IMR-90 (cell line): ENCODE data around the gene PAXX. TPM values are rescaled to one million over a fixed set of nuclear protein-coding genes. Genes with fewer than 3 reads are reported as not detected.

Source experiments
- ATAC-seq: fragments of 200-7000 bp; cut with Tn5 transposase; 2 replicates; pipeline ENCODE4 v1.9.1; 2020; ENCODE audit warnings: low read depth, mild to moderate bottlenecking, moderate library complexity
- BruUV-seq: library from RNA; stranded (reverse); fragments of 400-500 nt; replicated peaks from 2 replicates; lab custom pipeline; 2021; lab: Mats Ljungman, UMichigan
- CTCF ChIA-PET: fragments of 300-600 bp; formaldehyde crosslinking; extraction: SDS; loops from one replicate; lab custom pipeline; 2021; ENCODE audit warnings: antibody characterized with exemption; lab: Yijun Ruan, JAX
- POLR2A ChIA-PET: fragments of 300-600 bp; sonication (Branson Sonifier 250); formaldehyde crosslinking; loops from one replicate; lab custom pipeline; 2022; ENCODE audit warnings: antibody characterized with exemption; ENCODE audit not compliant: unreplicated experiment; lab: Charles Lee
- DNase-seq: peaks from one replicate; pipeline ENCODE4 v3.0.0; 2013
- H2AFZ ChIP-seq: replicated peaks from 2 replicates; pipeline ENCODE3; 2013; ENCODE audit warnings: low read length, mild to moderate bottlenecking; ENCODE audit not compliant: poor library complexity
- H2AK5ac ChIP-seq: 2 replicates; pipeline ENCODE4 v1.6.1; 2013; ENCODE audit warnings: low read depth, low read length, inconsistent platforms
- H2AK9ac ChIP-seq: replicated peaks from 2 replicates; pipeline ENCODE3; 2013; ENCODE audit warnings: mild to moderate bottlenecking, low read depth, low read length, moderate library complexity; ENCODE audit not compliant: poor library complexity
- H2BK120ac ChIP-seq: 2 replicates; pipeline ENCODE4 v1.6.1; 2013; ENCODE audit warnings: low read depth, low read length, inconsistent platforms
- H2BK15ac ChIP-seq: 3 replicates; pipeline ENCODE4 v1.6.1; 2013; ENCODE audit warnings: low read depth, low read length, inconsistent platforms
- H2BK20ac ChIP-seq: 2 replicates; pipeline ENCODE4 v1.6.1; 2013; ENCODE audit warnings: low read depth, mild to moderate bottlenecking, inconsistent platforms, low read length, moderate library complexity
- H2BK5ac ChIP-seq: 2 replicates; pipeline ENCODE4 v1.6.1; 2013; ENCODE audit warnings: mild to moderate bottlenecking, low read depth, low read length, inconsistent platforms; ENCODE audit not compliant: poor library complexity, severe bottlenecking
- H3K14ac ChIP-seq: replicated peaks from 2 replicates; pipeline ENCODE4 v1.6.1; 2013; ENCODE audit warnings: low read depth, low read length, inconsistent platforms
- H3K18ac ChIP-seq: 2 replicates; pipeline ENCODE4 v1.6.1; 2013; ENCODE audit warnings: low read depth, low read length, control low read depth
- H3K23ac ChIP-seq: 2 replicates; pipeline ENCODE4 v1.6.1; 2013; ENCODE audit warnings: low read depth, low read length, inconsistent platforms
- H3K27ac ChIP-seq: 2 replicates; pipeline ENCODE4 v1.5.1; 2013; ENCODE audit warnings: mild to moderate bottlenecking, control low read depth, low read length; ENCODE audit not compliant: insufficient read depth
- H3K27me3 ChIP-seq: 2 replicates; pipeline ENCODE4 v1.6.1; 2013; ENCODE audit warnings: low read length; ENCODE audit not compliant: control insufficient read depth, insufficient read depth
- H3K36me3 ChIP-seq: 2 replicates; pipeline ENCODE4 v1.6.1; 2013; ENCODE audit warnings: low read length, mixed read lengths; ENCODE audit not compliant: control insufficient read depth, insufficient read depth
- H3K4ac ChIP-seq: 2 replicates; pipeline ENCODE4 v1.6.1; 2013; ENCODE audit warnings: low read depth, low read length, inconsistent platforms
- H3K4me1 ChIP-seq: 2 replicates; pipeline ENCODE4 v1.6.1; 2013; ENCODE audit warnings: low read length, mixed read lengths; ENCODE audit not compliant: control insufficient read depth, insufficient read depth
- H3K4me2 ChIP-seq: 2 replicates; pipeline ENCODE4 v1.6.1; 2013; ENCODE audit warnings: low read depth, mild to moderate bottlenecking, control low read depth, low read length, moderate library complexity
- H3K4me3 ChIP-seq: 2 replicates; pipeline ENCODE4 v1.5.1; 2013; ENCODE audit warnings: low read depth, mild to moderate bottlenecking, control low read depth, low read length, moderate library complexity; ENCODE audit not compliant: insufficient read depth
- H3K56ac ChIP-seq: 2 replicates; pipeline ENCODE4 v1.6.1; 2013; ENCODE audit warnings: low read length, inconsistent platforms; ENCODE audit not compliant: insufficient read depth; ENCODE audit errors: extremely low read depth
- H3K79me1 ChIP-seq, 2 experiments: 2 replicates each; pipeline ENCODE4 v1.6.1; 2013; ENCODE audit warnings: low read length in 2 of 2, inconsistent platforms in 1 of 2, low read depth in 1 of 2
- H3K9ac ChIP-seq: 2 replicates; pipeline ENCODE4 v1.6.1; 2013; ENCODE audit warnings: low read depth, low read length, control low read depth
- H3K9me1 ChIP-seq: 2 replicates; pipeline ENCODE4 v1.6.1; 2013; ENCODE audit warnings: low read length, inconsistent platforms; ENCODE audit not compliant: insufficient read depth
- H3K9me3 ChIP-seq: 2 replicates; pipeline ENCODE4 v1.6.1; 2013; ENCODE audit warnings: low read length; ENCODE audit not compliant: control insufficient read depth, insufficient read depth
- H4K20me1 ChIP-seq: 2 replicates; pipeline ENCODE4 v1.6.1; 2013; ENCODE audit warnings: low read length, inconsistent platforms; ENCODE audit not compliant: insufficient read depth
- H4K5ac ChIP-seq: 2 replicates; pipeline ENCODE4 v1.6.1; 2013; ENCODE audit warnings: mild to moderate bottlenecking, low read depth, low read length, control low read depth
- H4K8ac ChIP-seq, 2 experiments: 2 replicates each; pipeline ENCODE4 v1.6.1; 2013; ENCODE audit warnings: low read depth in 2 of 2, low read length in 2 of 2, control low read depth in 1 of 2, inconsistent platforms in 1 of 2
- H4K91ac ChIP-seq: 2 replicates; pipeline ENCODE4 v1.6.1; 2013; ENCODE audit warnings: low read depth, low read length, inconsistent platforms; ENCODE audit not compliant: insufficient read depth
- FOS ChIP-seq: fragments of 150-350 bp; IDR thresholded peaks from 2 replicates; pipeline ENCODE4 v1.6.1; 2016; ENCODE audit warnings: low read depth, low read length
- MAZ ChIP-seq: IDR thresholded peaks from 2 replicates; pipeline ENCODE4 v1.6.1; 2012; ENCODE audit warnings: low read depth, mild to moderate bottlenecking, low read length, improper control_type of control experiment, moderate library complexity, borderline replicate concordance
- POLR2A ChIP-seq: IDR thresholded peaks from 2 replicates; pipeline ENCODE4 v1.6.1; 2012; ENCODE audit warnings: mild to moderate bottlenecking, low read depth, low read length
- RAD21 ChIP-seq: IDR thresholded peaks from 2 replicates; pipeline ENCODE4 v1.6.1; 2012; ENCODE audit warnings: low read length, improper control_type of control experiment
- RFX5 ChIP-seq: IDR thresholded peaks from 2 replicates; pipeline ENCODE4 v1.8.0; 2012; ENCODE audit warnings: low read depth, mild to moderate bottlenecking, low read length, moderate library complexity
- SMC3 ChIP-seq: fragments of 150-350 bp; IDR thresholded peaks from 2 replicates; pipeline ENCODE4 v1.6.1; 2016; ENCODE audit warnings: low read depth, mild to moderate bottlenecking, antibody characterized with exemption, low read length, moderate library complexity
- WGBS, 2 experiments: methylation state at CpG; one replicate each; pipeline versions ENCODE4 v1.1.5 to v1.1.7; 2013; ENCODE audit warnings: missing lambda C conversion rate in 2 of 2; ENCODE audit not compliant: insufficient read length in 1 of 2; ENCODE audit errors: extremely low coverage in 2 of 2; 5-methylcytosine and 5-hydroxymethylcytosine counted together
- dilution Hi-C: fragments of 300-500 bp; cut with HindIII; formaldehyde crosslinking; loops from one replicate; pipeline ENCODE4 v1.14.3; 2018; ENCODE audit warnings: low sequenced_read_pairs; ENCODE audit not compliant: unreplicated experiment
- in situ Hi-C: fragments of 300-500 bp; cut with MboI; formaldehyde crosslinking; loops from 3 replicates; pipeline ENCODE4 v1.14.3; 2019; ENCODE audit warnings: low sequenced_read_pairs, inconsistent platforms, mixed read lengths
- intact Hi-C: fragments of 100-400 bp; cut with micrococcal nuclease; formaldehyde crosslinking; loops from 2 replicates; pipeline ENCODE4 v1.10.0; 2022
- polyA plus RNA-seq, 3 experiments: library from polyadenylated mRNA; depleted of rRNA; stranded (reverse); fragments of >200 nt; gene quantifications; 2 replicates each; pipeline ENCODE4 v1.2.3, GENCODE V29; 2012; ENCODE audit warnings: low replicate concordance in 1 of 3
- total RNA-seq: library from RNA; depleted of rRNA; stranded (reverse); fragments of >200 nt; gene quantifications from 2 replicates; pipeline ENCODE4 v1.2.3, GENCODE V29; 2012

Gene PAXX
- total and polyA plus RNA-seq, 2 of the 4 experiments (the other 2 are of a cell fraction), result 5.7 to 24.6 TPM

DNA sequence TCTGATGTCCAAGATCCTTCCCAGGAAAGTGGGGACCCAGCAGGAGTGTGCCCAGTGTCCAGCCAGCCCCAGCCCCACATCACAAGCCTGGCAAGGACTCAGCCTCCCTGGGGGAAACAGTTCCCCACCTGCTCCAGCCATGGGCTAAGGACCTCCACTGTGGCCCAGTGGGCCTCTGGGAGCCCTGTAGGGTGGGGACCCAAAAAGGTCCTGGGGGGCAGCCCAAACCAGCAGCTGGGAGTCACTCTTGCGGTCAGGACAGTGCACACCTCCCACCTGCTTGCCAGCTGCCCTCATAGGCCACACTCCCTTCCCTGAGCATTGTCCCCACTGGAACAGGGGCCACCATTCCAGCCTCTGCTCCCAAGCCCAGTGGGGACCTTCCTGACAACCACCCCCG is 34.2 kb downstream of the PAXX start:
- dilution Hi-C loops, result no loop called here
- H3K4me1 ChIP-seq, result peaks cover 5% of the 10 kb centered on the region
- no peak overlapping the region for H3K18ac ChIP-seq
- no peaks in the 10 kb centered on the region for H3K27me3 ChIP-seq
- 100% methylated on average over 1 of the region's 2 CpGs; no CpG with 5 or more reads in 1 of the 2 experiments for WGBS, 2 experiments
- H3K4ac ChIP-seq, result no peak overlapping the region
- no peaks in the 10 kb centered on the region; the same call in 1 of the 2 replicates for H4K20me1 ChIP-seq
- peaks cover 4% of the 10 kb centered on the region; the same call in 1 of the 2 replicates for H3K9me1 ChIP-seq
- no peak overlapping the region for H4K91ac ChIP-seq
- intact Hi-C loops, result no loop called here
- CTCF ChIA-PET, result no interaction called here
- H3K9ac ChIP-seq, result no peak overlapping the region
- no peak overlapping the region for H2BK20ac ChIP-seq
- POLR2A ChIA-PET, result no interaction called here
- no peaks in the 10 kb centered on the region for H3K36me3 ChIP-seq
- H3K4me3 ChIP-seq, result no peak overlapping the region
- no peak overlapping the region for H2AFZ ChIP-seq
- no peak overlapping the region for H2BK5ac ChIP-seq
- peaks cover 0 to 7% of the 10 kb centered on the region in 2 experiments; a peak in 2 of 4 replicates for H3K79me1 ChIP-seq
- TF ChIP-seq POLR2A (no peak), SMC3 (no peak), MAZ (no peak), FOS (no peak), RFX5 (no peak), RAD21 (no peak)
- ATAC-seq, result no peak
- H3K9me3 ChIP-seq, result no peaks in the 10 kb centered on the region
- in situ Hi-C loops, result no loop called here
- no peak overlapping the region for H2AK9ac ChIP-seq
- H4K5ac ChIP-seq, result no peak overlapping the region
- H3K56ac ChIP-seq, result no peak overlapping the region
- no TSS peak for BruUV-seq
- no peak overlapping the region for H2AK5ac ChIP-seq
- no peak overlapping the region for H3K23ac ChIP-seq
- H3K4me2 ChIP-seq, result no peak overlapping the region
- H2BK15ac ChIP-seq, result no peak overlapping the region
- no peak overlapping the region for H3K27ac ChIP-seq
- no peak for DNase-seq
- H3K14ac ChIP-seq, result no peak overlapping the region
- no peak overlapping the region for H4K8ac ChIP-seq
- H2BK120ac ChIP-seq, result no peak overlapping the region
